ENCODE measurements around the gene MTUS2.

DNA sequence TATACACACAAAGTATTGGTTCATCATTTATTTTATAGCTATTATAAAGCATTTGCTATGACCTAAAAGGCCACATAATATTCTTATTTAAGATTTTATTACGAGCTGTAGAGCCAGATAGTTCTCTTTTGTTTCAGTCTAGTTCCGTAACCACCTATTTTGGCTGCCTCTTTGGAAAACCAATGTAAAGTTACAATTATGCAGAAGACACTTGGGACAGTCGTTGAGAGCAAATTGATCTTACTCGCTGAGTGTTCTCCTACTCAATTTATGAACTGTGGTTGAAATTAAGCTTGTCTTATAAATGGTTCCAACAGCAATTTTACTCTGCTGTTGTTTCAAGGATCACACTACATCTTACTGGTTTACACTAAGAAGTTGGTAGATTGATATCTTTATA, 653.0 kb downstream of the MTUS2 start:
- TF ChIP-seq, protein P1, sequence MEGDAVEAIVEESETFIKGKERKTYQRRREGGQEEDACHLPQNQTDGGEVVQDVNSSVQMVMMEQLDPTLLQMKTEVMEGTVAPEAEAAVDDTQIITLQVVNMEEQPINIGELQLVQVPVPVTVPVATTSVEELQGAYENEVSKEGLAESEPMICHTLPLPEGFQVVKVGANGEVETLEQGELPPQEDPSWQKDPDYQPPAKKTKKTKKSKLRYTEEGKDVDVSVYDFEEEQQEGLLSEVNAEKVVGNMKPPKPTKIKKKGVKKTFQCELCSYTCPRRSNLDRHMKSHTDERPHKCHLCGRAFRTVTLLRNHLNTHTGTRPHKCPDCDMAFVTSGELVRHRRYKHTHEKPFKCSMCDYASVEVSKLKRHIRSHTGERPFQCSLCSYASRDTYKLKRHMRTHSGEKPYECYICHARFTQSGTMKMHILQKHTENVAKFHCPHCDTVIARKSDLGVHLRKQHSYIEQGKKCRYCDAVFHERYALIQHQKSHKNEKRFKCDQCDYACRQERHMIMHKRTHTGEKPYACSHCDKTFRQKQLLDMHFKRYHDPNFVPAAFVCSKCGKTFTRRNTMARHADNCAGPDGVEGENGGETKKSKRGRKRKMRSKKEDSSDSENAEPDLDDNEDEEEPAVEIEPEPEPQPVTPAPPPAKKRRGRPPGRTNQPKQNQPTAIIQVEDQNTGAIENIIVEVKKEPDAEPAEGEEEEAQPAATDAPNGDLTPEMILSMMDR (IDR thresholded peaks at IDR 0.05; ENCODE audit: borderline replicate concordance, extremely low read depth, low read length, poor library complexity, severe bottlenecking): no peak
- no peak for TF ChIP-seq EZH2 (IDR thresholded peaks at IDR 0.05; ENCODE audit: borderline replicate concordance, low read depth, low read length, severe bottlenecking)

All from DND-41 (cell line).